Measurements from ENCODE around the gene EMD.
"Not testable (repeated sequence)": the region's sequence is repeated elsewhere in the genome, so short reads cannot be mapped to it uniquely, and the experiment has no call there.

The EMD gene

GRCh38 chrX:154382483-154383069 is 3.5 kb downstream of the EMD start:
- Histone ChIP-seq H3K4me3 (ENCODE audit: control insufficient read depth in 1 of 7, extremely low read depth in 1 of 7, insufficient read depth in 4 of 7, low read depth in 2 of 7, low read length in 6 of 7) (no peak overlapping the region), H3K27me3 (replicated peaks in 2 of 5; ENCODE audit: control insufficient read depth in 4 of 5, insufficient read depth in 5 of 5, low read length in 4 of 5) (no peaks in the 10 kb centered on the region), H3K4me1 (ENCODE audit: control extremely low read depth in 1 of 4, control insufficient read depth in 4 of 4, insufficient read depth in 4 of 4, low read length in 3 of 4) (peaks cover 0 to 25% (median 20%) of the 10 kb centered on the region in 4 experiments), H3K36me3 (ENCODE audit: control insufficient read depth in 4 of 4, insufficient read depth in 4 of 4, low read length in 3 of 4) (peaks cover 0 to 8% (median 2%) of the 10 kb centered on the region in 4 experiments), H3K27ac (ENCODE audit: insufficient read depth in 1 of 2, low read depth in 1 of 2, low read length in 2 of 2, poor library complexity in 1 of 2, severe bottlenecking in 2 of 2) (no peak overlapping the region), H3K9me3 (ENCODE audit: control extremely low read depth in 1 of 5, control insufficient read depth in 4 of 5, insufficient read depth in 2 of 5, low read depth in 1 of 5, low read length in 4 of 5) (peaks cover 0 to 9% (median 0%) of the 10 kb centered on the region in 5 experiments)
- ChIA-PET POLR2A (no interaction called here), CTCF (interaction anchor here (1.3 to 2.0 kb wide), 3 partner anchors 9 to 42 kb away, joined by 3 to 18 read pairs (median 6); partner anchors contain the start of gene FLNA)
- 87% methylated on average over 8 of the region's 11 CpGs for WGBS (ENCODE audit: insufficient coverage)
- no peak for DNase-seq

GRCh38 chrX:154383359-154384283 is 4.5 kb downstream of the EMD start:
- POLR2A ChIA-PET, result no interaction called here
- peaks cover 0 to 8% (median 0%) of the 10 kb centered on the region in 5 experiments for H3K9me3 ChIP-seq (ENCODE audit: control extremely low read depth in 1 of 5, control insufficient read depth in 4 of 5, insufficient read depth in 2 of 5, low read depth in 1 of 5, low read length in 4 of 5)
- WGBS (ENCODE audit: insufficient coverage), result 86% methylated on average over 12 of the region's 14 CpGs
- H3K4me3 ChIP-seq (ENCODE audit: control insufficient read depth in 1 of 7, extremely low read depth in 1 of 7, insufficient read depth in 4 of 7, low read depth in 2 of 7, low read length in 6 of 7), result no peak overlapping the region
- H3K4me1 ChIP-seq (ENCODE audit: control extremely low read depth in 1 of 4, control insufficient read depth in 4 of 4, insufficient read depth in 4 of 4, low read length in 3 of 4), result peaks cover 0 to 18% (median 14%) of the 10 kb centered on the region in 4 experiments
- DNase-seq, result no peak
- no peaks in the 10 kb centered on the region for H3K27me3 ChIP-seq (replicated peaks in 2 of 5; ENCODE audit: control insufficient read depth in 4 of 5, insufficient read depth in 5 of 5, low read length in 4 of 5)
- CTCF ChIA-PET, result interaction anchor here (0.6 to 2.0 kb wide), 7 partner anchors 10 to 160 kb away, joined by 3 to 18 read pairs (median 3); partner anchors contain the start of gene FLNA
- peaks cover 0 to 8% (median 2%) of the 10 kb centered on the region in 4 experiments for H3K36me3 ChIP-seq (ENCODE audit: control insufficient read depth in 4 of 4, insufficient read depth in 4 of 4, low read length in 3 of 4)
- H3K27ac ChIP-seq (ENCODE audit: insufficient read depth in 1 of 2, low read depth in 1 of 2, low read length in 2 of 2, poor library complexity in 1 of 2, severe bottlenecking in 2 of 2), result no peak overlapping the region

GRCh38 chrX:154384284-154384892 is 5.3 kb downstream of the EMD start:
- no peak overlapping the region for H3K4me3 ChIP-seq (ENCODE audit: control insufficient read depth in 1 of 7, extremely low read depth in 1 of 7, insufficient read depth in 4 of 7, low read depth in 2 of 7, low read length in 6 of 7)
- H3K36me3 ChIP-seq (ENCODE audit: control insufficient read depth in 4 of 4, insufficient read depth in 4 of 4, low read length in 3 of 4), result peaks cover 0 to 8% (median 2%) of the 10 kb centered on the region in 4 experiments
- no peaks in the 10 kb centered on the region for H3K27me3 ChIP-seq (replicated peaks in 2 of 5; ENCODE audit: control insufficient read depth in 4 of 5, insufficient read depth in 5 of 5, low read length in 4 of 5)
- H3K4me1 ChIP-seq (ENCODE audit: control extremely low read depth in 1 of 4, control insufficient read depth in 4 of 4, insufficient read depth in 4 of 4, low read length in 3 of 4), result peaks cover 0 to 18% (median 14%) of the 10 kb centered on the region in 4 experiments
- CTCF ChIA-PET, result interaction anchor here (1.0 to 2.0 kb wide), 5 partner anchors 11 to 149 kb away, joined by 3 to 18 read pairs (median 3); partner anchors contain the start of gene FLNA
- peak in 1 of 3 donors; percentile 45 for DNase-seq
- H3K27ac ChIP-seq (ENCODE audit: insufficient read depth in 1 of 2, low read depth in 1 of 2, low read length in 2 of 2, poor library complexity in 1 of 2, severe bottlenecking in 2 of 2), result no peak overlapping the region
- POLR2A ChIA-PET, result interaction anchor here (0.9 kb wide), 1 partner anchor 13 kb away, joined by 3 read pairs; no protein-coding TSS in a partner anchor
- H3K9me3 ChIP-seq (ENCODE audit: control extremely low read depth in 1 of 5, control insufficient read depth in 4 of 5, insufficient read depth in 2 of 5, low read depth in 1 of 5, low read length in 4 of 5), result peaks cover 0 to under 1% (median 0%) of the 10 kb centered on the region in 5 experiments
- 97% methylated on average over 7 of the region's 8 CpGs for WGBS (ENCODE audit: insufficient coverage)

GRCh38 chrX:154388094-154388493 is 9.0 kb downstream of the EMD start:
- DNase-seq; H3K4me1 ChIP-seq (ENCODE audit: control extremely low read depth in 1 of 4, control insufficient read depth in 4 of 4, insufficient read depth in 4 of 4, low read length in 3 of 4); CTCF ChIA-PET; H3K27me3 ChIP-seq (replicated peaks in 2 of 5; ENCODE audit: control insufficient read depth in 4 of 5, insufficient read depth in 5 of 5, low read length in 4 of 5); POLR2A ChIA-PET; H3K9me3 ChIP-seq (ENCODE audit: control extremely low read depth in 1 of 5, control insufficient read depth in 4 of 5, insufficient read depth in 2 of 5, low read depth in 1 of 5, low read length in 4 of 5); H3K27ac ChIP-seq (ENCODE audit: insufficient read depth in 1 of 2, low read depth in 1 of 2, low read length in 2 of 2, poor library complexity in 1 of 2, severe bottlenecking in 2 of 2); H3K36me3 ChIP-seq (ENCODE audit: control insufficient read depth in 4 of 4, insufficient read depth in 4 of 4, low read length in 3 of 4); H3K4me3 ChIP-seq (ENCODE audit: control insufficient read depth in 1 of 7, extremely low read depth in 1 of 7, insufficient read depth in 4 of 7, low read depth in 2 of 7, low read length in 6 of 7): not testable (repeated sequence)
- no CpG with 5 or more reads among the region's 20 CpGs for WGBS (ENCODE audit: insufficient coverage)

- H3K27ac ChIP-seq (ENCODE audit: insufficient read depth in 1 of 2, low read depth in 1 of 2, low read length in 2 of 2, poor library complexity in 1 of 2, severe bottlenecking in 2 of 2); CTCF ChIA-PET; H3K27me3 ChIP-seq (replicated peaks in 2 of 5; ENCODE audit: control insufficient read depth in 4 of 5, insufficient read depth in 5 of 5, low read length in 4 of 5); H3K4me1 ChIP-seq (ENCODE audit: control extremely low read depth in 1 of 4, control insufficient read depth in 4 of 4, insufficient read depth in 4 of 4, low read length in 3 of 4); DNase-seq; H3K9me3 ChIP-seq (ENCODE audit: control extremely low read depth in 1 of 5, control insufficient read depth in 4 of 5, insufficient read depth in 2 of 5, low read depth in 1 of 5, low read length in 4 of 5); POLR2A ChIA-PET; H3K4me3 ChIP-seq (ENCODE audit: control insufficient read depth in 1 of 7, extremely low read depth in 1 of 7, insufficient read depth in 4 of 7, low read depth in 2 of 7, low read length in 6 of 7); H3K36me3 ChIP-seq (ENCODE audit: control insufficient read depth in 4 of 4, insufficient read depth in 4 of 4, low read length in 3 of 4): not testable (repeated sequence)
- WGBS (ENCODE audit: insufficient coverage), result no CpG with 5 or more reads among the region's 16 CpGs
Measured at GRCh38 chrX:154388649-154389048, 9.6 kb downstream of the EMD start.

GRCh38 chrX:154389812-154390747 is 11.0 kb downstream of the EMD start:
- H3K9me3 ChIP-seq (ENCODE audit: control extremely low read depth in 1 of 5, control insufficient read depth in 4 of 5, insufficient read depth in 2 of 5, low read depth in 1 of 5, low read length in 4 of 5); H3K27me3 ChIP-seq (replicated peaks in 2 of 5; ENCODE audit: control insufficient read depth in 4 of 5, insufficient read depth in 5 of 5, low read length in 4 of 5); DNase-seq; H3K36me3 ChIP-seq (ENCODE audit: control insufficient read depth in 4 of 4, insufficient read depth in 4 of 4, low read length in 3 of 4); H3K27ac ChIP-seq (ENCODE audit: insufficient read depth in 1 of 2, low read depth in 1 of 2, low read length in 2 of 2, poor library complexity in 1 of 2, severe bottlenecking in 2 of 2); CTCF ChIA-PET; H3K4me3 ChIP-seq (ENCODE audit: control insufficient read depth in 1 of 7, extremely low read depth in 1 of 7, insufficient read depth in 4 of 7, low read depth in 2 of 7, low read length in 6 of 7); POLR2A ChIA-PET; H3K4me1 ChIP-seq (ENCODE audit: control extremely low read depth in 1 of 4, control insufficient read depth in 4 of 4, insufficient read depth in 4 of 4, low read length in 3 of 4): not testable (repeated sequence)
- no CpG with 5 or more reads among the region's 121 CpGs for WGBS (ENCODE audit: insufficient coverage)
